Glomerular visceral epithelial cell (primary cell): Measurements from ENCODE around the gene CAMKMT.

Experiments
- DNase-seq: peaks from one replicate; pipeline ENCODE4 v3.0.0-alpha.2; 2016; ENCODE audit errors: extremely low spot score

Gene CAMKMT

GRCh38 chr2:44596537-44597320 is 235.0 kb downstream of the CAMKMT start:
- DNase-seq = no peak

DNA sequence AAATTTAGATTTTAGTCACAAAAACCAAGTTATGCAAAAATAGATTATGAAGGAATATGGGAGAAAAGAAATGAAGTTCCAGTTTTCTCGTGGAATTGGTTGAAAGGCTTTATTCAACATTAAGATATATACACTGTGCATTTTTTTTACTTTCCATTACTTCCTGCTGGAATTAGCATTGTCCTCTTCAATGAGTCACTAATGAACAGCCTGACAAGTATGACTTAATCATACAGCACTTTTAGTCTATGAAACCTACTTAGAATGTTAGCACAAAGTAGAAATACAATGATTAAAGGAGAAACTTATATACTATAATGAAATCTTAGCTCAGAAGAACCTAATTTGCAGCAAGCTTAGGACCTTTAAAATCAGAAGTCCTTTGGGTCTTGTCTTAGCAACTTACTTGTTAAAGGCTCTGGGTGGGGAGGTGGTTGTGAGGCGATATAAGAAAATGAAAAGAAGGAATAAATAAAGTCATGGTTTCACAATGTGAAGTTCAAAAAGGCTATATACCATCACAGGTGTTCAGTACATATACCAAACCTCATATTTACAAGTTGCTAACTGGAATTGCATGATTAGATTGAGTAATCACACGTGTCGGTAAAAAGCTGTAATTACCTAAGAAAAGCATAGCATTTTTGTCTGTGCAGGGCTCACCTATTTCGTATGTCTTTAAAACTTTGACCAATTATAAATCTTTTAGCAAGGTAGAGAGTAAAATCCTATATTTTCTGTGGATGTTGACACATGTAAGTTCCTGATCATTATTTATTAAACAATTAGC is 236.8 kb downstream of the CAMKMT start:
- DNase-seq = no peak

DNA sequence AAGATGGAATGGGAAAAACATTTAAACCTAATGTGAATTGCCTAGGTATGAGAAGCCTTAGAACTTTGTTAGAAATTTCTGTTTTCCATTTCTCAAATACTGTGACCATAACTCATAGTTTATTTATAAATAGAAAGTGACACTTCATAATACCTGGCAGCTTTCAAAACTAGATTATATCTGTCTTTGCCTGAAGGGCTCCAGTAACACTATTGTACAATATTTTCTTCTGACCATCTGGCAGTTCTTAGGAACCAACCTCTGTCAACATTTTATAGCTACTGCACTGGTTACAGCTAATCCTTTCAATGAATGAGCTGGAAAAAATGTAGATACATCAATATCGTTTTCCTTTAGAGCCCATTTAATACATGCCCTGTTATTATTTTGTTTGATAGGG is 237.4 kb downstream of the CAMKMT start:
- no peak for DNase-seq

DNA sequence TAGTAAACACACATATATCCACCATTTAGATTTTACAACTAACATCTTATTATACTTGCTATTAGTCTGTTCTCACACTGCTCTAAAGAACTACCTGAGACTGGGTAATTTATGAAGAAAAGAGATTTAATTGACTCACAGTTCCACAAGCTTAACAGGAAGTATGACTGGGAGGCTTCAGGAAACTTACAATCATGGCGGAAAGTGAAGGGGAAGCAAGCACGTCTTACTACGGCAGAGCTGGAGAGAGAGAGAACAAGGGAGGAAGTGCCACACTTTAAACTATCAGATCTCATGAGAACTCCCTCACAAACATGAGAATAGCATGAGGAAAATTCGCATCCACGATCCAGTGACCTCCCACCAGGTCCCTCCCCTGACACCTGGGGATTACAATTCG is 240.7 kb downstream of the CAMKMT start:
- DNase-seq = no peak

- DNase-seq = no peak
Observed at GRCh38 chr2:44605511-44605910, 243.8 kb downstream of the CAMKMT start.

DNA sequence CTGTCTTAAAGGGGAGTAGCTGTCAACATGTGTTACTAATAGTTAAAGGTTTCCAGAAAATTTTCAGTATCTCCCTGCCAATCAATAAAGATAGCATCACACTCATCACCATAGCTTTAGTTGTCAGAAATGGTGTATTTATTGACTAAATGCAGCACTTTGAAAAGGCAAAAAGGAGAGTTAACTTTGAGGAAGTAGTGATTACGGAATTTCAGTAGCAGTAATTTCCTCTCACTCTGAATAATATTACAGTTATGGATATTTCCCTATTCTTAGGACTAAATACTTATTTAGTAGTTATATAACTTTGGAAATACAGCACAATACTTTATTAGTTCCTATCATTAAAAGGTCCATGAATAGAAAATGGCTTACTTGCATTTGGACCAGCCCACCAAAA is 250.5 kb downstream of the CAMKMT start:
- DNase-seq = no peak

- DNase-seq = no peak
Observed at GRCh38 chr2:44614940-44615339, 253.2 kb downstream of the CAMKMT start.

- DNase-seq = no peak
Observed at GRCh38 chr2:44615950-44616518, 254.3 kb downstream of the CAMKMT start.

DNA sequence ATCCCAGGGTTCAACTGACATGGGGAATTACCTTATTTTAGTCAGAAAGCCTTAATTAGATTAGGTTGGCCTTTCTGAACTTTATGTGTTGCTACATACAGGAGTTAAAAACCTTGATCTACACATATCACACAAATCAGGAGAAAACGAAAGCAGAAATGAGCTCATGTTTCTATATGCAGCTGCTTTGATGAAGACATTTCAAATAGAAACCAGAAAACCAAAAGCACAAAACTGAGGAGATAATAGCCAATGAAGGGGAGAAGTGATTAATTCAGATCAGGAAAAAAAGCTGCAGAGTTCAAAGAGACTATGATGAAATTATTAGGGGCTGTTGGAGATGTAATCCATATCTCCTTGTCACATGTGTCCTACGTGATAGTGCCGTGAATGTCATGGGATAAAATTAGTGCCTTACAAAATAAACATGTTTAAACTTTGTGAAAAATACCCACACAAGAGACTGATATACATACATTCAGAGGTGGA is 255.0 kb downstream of the CAMKMT start:
- DNase-seq = no peak

DNA sequence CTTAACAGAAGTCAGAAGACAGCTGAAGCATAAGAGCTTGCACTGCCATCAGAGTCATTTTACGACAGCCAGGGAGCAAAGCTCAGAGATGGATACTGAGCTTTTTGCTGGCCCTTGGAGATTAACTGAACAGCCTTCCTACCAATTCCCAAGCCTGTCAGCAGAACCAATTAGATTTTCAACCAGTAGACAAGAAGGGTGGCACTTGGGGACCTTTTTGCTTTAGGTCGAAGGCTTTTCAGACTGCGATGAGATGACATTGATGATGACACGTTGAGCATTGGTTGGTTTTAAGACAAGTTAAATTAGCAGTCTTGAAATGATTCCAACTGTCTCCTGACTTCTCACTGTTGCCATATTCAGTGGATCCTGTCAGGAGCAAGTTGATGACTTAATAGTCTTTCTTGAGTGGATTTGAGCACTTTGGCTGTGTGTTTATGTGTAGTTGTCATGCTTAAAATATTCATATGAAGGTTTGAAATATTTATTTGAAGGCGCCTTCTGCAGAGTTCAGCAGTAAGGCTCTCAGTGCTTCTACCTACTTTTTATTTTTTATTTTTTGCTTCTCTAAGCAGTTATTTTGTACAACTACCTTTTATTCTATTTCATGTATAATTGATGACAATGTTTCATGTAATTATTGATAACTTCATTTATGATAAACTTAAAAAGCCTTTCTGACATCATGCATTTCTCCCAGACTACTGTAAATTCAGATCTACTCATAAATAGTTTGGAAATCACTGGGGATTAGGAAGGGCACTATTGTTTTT is 256.7 kb downstream of the CAMKMT start:
- DNase-seq = no peak

DNA sequence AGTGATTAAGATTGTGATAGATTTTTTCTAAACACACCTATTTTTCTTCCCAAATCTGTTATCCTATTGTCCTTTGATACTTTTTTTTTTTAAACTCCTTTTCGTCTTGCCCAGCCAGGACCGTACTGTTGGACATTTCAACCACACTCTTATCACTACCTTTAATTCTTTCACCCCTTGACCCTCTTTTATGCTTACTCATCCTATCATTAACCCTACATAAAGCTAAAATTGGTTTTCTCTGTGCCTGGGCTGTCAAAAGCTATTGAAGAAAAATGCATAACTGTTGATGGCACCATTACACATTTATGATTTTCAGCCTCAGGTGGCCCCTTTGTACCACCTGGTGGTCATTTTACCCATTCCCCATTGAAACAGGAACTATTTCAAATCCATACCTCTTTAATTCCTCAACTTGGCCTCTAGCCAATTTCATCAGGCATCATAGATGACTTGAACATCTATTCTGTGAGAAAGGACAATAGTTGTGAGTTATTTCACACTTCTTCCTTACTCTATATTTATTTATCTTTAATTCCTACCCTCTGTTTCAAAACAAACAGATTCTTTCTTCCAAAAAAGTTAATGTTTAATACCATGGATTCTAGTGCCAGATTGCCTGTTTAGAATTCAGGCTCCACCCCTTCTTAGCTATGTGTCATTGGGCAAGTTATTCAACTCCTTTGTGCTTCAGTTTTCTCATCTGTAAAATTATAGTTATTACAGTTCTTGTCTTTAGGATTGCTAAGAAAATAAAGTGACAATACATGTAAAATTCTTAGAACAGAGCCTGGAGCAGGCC is 258.6 kb downstream of the CAMKMT start:
- no peak for DNase-seq

- DNase-seq = no peak
Observed at GRCh38 chr2:44623622-44624351, 262.0 kb downstream of the CAMKMT start.

- DNase-seq = no peak
Observed at GRCh38 chr2:44628297-44628696, 266.6 kb downstream of the CAMKMT start.

DNA sequence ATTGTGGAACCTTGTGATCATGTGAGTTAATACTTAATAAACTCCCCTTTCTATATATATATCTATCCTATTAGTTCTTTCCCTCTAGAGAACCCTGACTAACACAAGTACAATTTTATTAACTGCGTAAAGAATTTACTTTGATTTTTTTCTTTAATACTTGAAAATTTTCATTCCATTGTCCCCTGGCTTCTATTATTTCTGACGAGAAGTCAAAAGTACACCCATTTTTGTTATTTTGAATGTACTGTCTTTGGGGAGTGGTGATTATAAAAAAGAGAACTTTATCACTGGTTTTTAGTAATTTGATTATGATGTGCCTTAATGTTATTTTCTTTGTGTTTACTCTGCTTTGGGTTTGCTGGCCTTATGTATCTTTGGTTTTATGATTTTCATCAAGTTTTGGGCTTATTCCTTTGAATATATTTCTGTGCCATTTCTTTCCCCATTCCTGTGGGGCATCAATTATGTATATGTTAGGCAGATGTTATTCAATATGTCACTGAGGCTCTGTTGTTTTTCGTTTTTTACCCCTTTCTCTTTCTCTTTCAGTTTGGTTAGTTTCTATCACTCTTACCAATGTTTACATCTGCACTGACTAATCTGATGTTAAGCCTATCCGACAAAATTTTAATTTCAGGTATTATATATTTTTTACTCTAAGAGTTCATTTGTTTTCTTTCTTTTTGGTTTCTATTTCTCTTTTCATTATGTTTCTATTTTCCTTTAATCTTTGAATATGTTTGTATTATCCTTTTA is 271.4 kb downstream of the CAMKMT start:
- no peak for DNase-seq

- DNase-seq = no peak
Observed at GRCh38 chr2:44635725-44636124, 274.0 kb downstream of the CAMKMT start.

DNA sequence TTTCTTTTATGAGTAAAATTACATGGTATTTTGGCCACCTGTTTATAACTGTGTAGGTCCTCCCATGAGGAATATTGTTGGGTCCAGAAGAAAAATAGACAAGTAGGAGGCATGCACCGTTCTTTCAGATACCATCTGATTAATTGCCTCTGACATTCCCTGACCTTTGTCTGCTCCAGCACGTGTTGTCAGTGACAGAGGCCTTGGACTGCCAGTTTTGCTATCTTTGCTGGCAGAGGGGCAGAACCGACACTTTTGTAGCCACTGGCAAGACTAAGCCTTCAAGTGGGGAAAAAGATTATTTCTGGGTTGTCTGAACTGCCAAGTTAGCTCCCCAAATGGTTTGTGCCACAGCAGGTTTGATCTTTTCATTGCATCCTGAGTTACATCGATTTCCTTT is 276.9 kb downstream of the CAMKMT start:
- DNase-seq = no peak

GRCh38 chr2:44639399-44639798 is 277.7 kb downstream of the CAMKMT start:
- no peak for DNase-seq

- no peak for DNase-seq
Observed at GRCh38 chr2:44642123-44642857, 280.5 kb downstream of the CAMKMT start.

GRCh38 chr2:44645937-44646336 is 284.2 kb downstream of the CAMKMT start:
- no peak for DNase-seq
